ENCODE results near the gene RCBTB1.

Gene RCBTB1

GRCh38 chr13:49554387-49554786 is 31.0 kb downstream of the RCBTB1 start:
- H3K9me3 ChIP-seq (ENCODE audit: control insufficient read depth, insufficient read depth, low read length): no peaks in the 10 kb centered on the region
- H3K9ac ChIP-seq (ENCODE audit: low read depth, low read length): no peak overlapping the region
- peaks cover 61% of the 10 kb centered on the region for H3K36me3 ChIP-seq (ENCODE audit: control insufficient read depth, insufficient read depth, low read length)
- H3K27ac ChIP-seq (ENCODE audit: low read depth, low read length): no peak overlapping the region
- no peak overlapping the region for H3K4me3 ChIP-seq (ENCODE audit: low read depth, low read length)
- H3K27me3 ChIP-seq (ENCODE audit: control insufficient read depth, insufficient read depth, low read length): no peaks in the 10 kb centered on the region
- no peaks in the 10 kb centered on the region for H3K4me1 ChIP-seq (ENCODE audit: control insufficient read depth, insufficient read depth, low read length)

- Histone ChIP-seq H3K4me1 (ENCODE audit: control insufficient read depth, insufficient read depth, low read length) (no peaks in the 10 kb centered on the region), H3K4me3 (ENCODE audit: low read depth, low read length) (no peak overlapping the region), H3K9me3 (ENCODE audit: control insufficient read depth, insufficient read depth, low read length) (no peaks in the 10 kb centered on the region), H3K9ac (ENCODE audit: low read depth, low read length) (no peak overlapping the region), H3K36me3 (ENCODE audit: control insufficient read depth, insufficient read depth, low read length) (peaks cover 62% of the 10 kb centered on the region), H3K27me3 (ENCODE audit: control insufficient read depth, insufficient read depth, low read length) (no peaks in the 10 kb centered on the region), H3K27ac (ENCODE audit: low read depth, low read length) (no peak overlapping the region)
Measured at GRCh38 chr13:49553888-49554287, 31.5 kb downstream of the RCBTB1 start.

- Histone ChIP-seq H3K9ac (ENCODE audit: low read depth, low read length) (no peak overlapping the region), H3K9me3 (ENCODE audit: control insufficient read depth, insufficient read depth, low read length) (no peaks in the 10 kb centered on the region), H3K36me3 (ENCODE audit: control insufficient read depth, insufficient read depth, low read length) (peaks cover 69% of the 10 kb centered on the region), H3K4me3 (ENCODE audit: low read depth, low read length) (no peak overlapping the region), H3K4me1 (ENCODE audit: control insufficient read depth, insufficient read depth, low read length) (no peaks in the 10 kb centered on the region), H3K27ac (ENCODE audit: low read depth, low read length) (no peak overlapping the region), H3K27me3 (ENCODE audit: control insufficient read depth, insufficient read depth, low read length) (no peaks in the 10 kb centered on the region)
Measured at GRCh38 chr13:49550942-49551644, 34.3 kb downstream of the RCBTB1 start.

- Histone ChIP-seq H3K9ac (ENCODE audit: low read depth, low read length) (no peak overlapping the region), H3K27ac (ENCODE audit: low read depth, low read length) (no peak overlapping the region), H3K36me3 (ENCODE audit: control insufficient read depth, insufficient read depth, low read length) (peaks cover 79% of the 10 kb centered on the region), H3K4me1 (ENCODE audit: control insufficient read depth, insufficient read depth, low read length) (no peaks in the 10 kb centered on the region), H3K9me3 (ENCODE audit: control insufficient read depth, insufficient read depth, low read length) (no peaks in the 10 kb centered on the region), H3K4me3 (ENCODE audit: low read depth, low read length) (no peak overlapping the region), H3K27me3 (ENCODE audit: control insufficient read depth, insufficient read depth, low read length) (no peaks in the 10 kb centered on the region)
Measured at GRCh38 chr13:49549289-49549688, 36.1 kb downstream of the RCBTB1 start.

DNA sequence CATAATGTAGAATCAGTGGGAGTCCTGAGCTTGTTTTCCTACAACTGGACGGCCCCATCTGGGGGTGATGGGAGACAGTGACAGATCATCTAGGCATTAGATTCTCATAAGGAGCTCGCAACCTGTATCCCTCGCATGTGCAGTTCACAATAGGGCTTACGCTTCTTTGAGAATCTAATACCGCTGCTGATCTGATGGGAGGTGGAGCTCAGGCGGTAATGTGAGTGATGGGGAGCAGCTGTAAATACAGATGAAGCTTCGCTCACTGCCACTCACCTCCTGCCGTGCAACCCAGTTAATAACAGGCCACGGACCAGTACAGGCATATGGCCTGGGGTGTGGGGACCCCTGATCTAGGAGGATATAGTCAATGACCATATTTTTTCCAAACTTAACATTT is 38.8 kb downstream of the RCBTB1 start:
- Histone ChIP-seq H3K9ac (ENCODE audit: low read depth, low read length) (no peak overlapping the region), H3K9me3 (ENCODE audit: control insufficient read depth, insufficient read depth, low read length) (no peaks in the 10 kb centered on the region), H3K4me1 (ENCODE audit: control insufficient read depth, insufficient read depth, low read length) (no peaks in the 10 kb centered on the region), H3K4me3 (ENCODE audit: low read depth, low read length) (no peak overlapping the region), H3K36me3 (ENCODE audit: control insufficient read depth, insufficient read depth, low read length) (peaks cover 80% of the 10 kb centered on the region), H3K27me3 (ENCODE audit: control insufficient read depth, insufficient read depth, low read length) (no peaks in the 10 kb centered on the region), H3K27ac (ENCODE audit: low read depth, low read length) (no peak overlapping the region)

GRCh38 chr13:49545661-49546060 is 39.7 kb downstream of the RCBTB1 start:
- H3K9ac ChIP-seq (ENCODE audit: low read depth, low read length): no peak overlapping the region
- H3K27ac ChIP-seq (ENCODE audit: low read depth, low read length): no peak overlapping the region
- no peak overlapping the region for H3K4me3 ChIP-seq (ENCODE audit: low read depth, low read length)
- H3K9me3 ChIP-seq (ENCODE audit: control insufficient read depth, insufficient read depth, low read length): no peaks in the 10 kb centered on the region
- peaks cover 84% of the 10 kb centered on the region for H3K36me3 ChIP-seq (ENCODE audit: control insufficient read depth, insufficient read depth, low read length)
- H3K4me1 ChIP-seq (ENCODE audit: control insufficient read depth, insufficient read depth, low read length): peaks cover 3% of the 10 kb centered on the region; the same call in 1 of the 2 replicates
- H3K27me3 ChIP-seq (ENCODE audit: control insufficient read depth, insufficient read depth, low read length): no peaks in the 10 kb centered on the region

DNA sequence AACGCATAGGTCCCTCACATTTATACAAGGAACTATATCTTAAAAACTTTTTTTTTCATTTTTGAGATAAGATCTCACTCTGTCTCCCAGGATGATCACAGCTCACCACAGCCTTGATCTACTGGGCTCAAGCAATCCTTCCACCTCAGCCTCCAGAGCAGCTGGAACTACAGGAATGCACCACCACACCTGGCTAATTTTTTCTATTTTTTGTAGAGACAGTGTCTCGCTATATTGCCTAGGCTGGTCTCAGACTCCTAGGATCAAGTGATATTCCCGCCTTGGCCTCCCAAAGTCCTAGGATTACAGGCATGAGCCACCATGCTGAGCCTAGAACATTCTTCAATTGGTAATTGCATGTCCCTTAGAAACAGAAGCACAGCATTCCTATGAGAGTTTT is 41.7 kb downstream of the RCBTB1 start:
- H3K9me3 ChIP-seq (ENCODE audit: control insufficient read depth, insufficient read depth, low read length): no peaks in the 10 kb centered on the region
- H3K27ac ChIP-seq (ENCODE audit: low read depth, low read length): no peak overlapping the region
- H3K4me3 ChIP-seq (ENCODE audit: low read depth, low read length): no peak overlapping the region
- no peaks in the 10 kb centered on the region for H3K27me3 ChIP-seq (ENCODE audit: control insufficient read depth, insufficient read depth, low read length)
- peaks cover 6% of the 10 kb centered on the region; the same call in 1 of the 2 replicates for H3K4me1 ChIP-seq (ENCODE audit: control insufficient read depth, insufficient read depth, low read length)
- peaks cover 81% of the 10 kb centered on the region for H3K36me3 ChIP-seq (ENCODE audit: control insufficient read depth, insufficient read depth, low read length)
- H3K9ac ChIP-seq (ENCODE audit: low read depth, low read length): no peak overlapping the region

DNA sequence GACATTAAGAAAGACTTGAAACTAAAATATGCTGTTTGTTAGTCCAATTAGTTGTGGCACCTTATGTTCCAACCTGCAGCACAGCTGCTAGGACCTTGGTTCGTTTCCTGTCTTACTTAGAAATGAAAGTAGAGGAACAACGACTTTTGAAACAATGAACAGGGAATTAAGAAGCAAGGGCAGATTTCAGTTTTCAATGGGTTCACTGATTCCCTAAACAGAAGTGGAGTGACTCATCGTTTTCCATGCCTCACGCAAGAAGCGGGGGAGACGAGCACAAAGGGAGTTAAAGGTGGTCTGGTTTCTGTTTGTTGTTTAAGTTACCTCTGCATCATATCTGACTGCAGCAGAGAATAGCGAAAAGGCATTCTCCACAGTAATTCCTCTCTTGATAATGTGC is 44.8 kb downstream of the RCBTB1 start:
- Histone ChIP-seq H3K9ac (ENCODE audit: low read depth, low read length) (peak overlapping the region; percentile 10; the same call in 1 of the 2 replicates), H3K27ac (ENCODE audit: low read depth, low read length) (peak overlapping the region; percentile 42), H3K27me3 (ENCODE audit: control insufficient read depth, insufficient read depth, low read length) (no peaks in the 10 kb centered on the region), H3K9me3 (ENCODE audit: control insufficient read depth, insufficient read depth, low read length) (no peaks in the 10 kb centered on the region), H3K36me3 (ENCODE audit: control insufficient read depth, insufficient read depth, low read length) (peaks cover 63% of the 10 kb centered on the region), H3K4me1 (ENCODE audit: control insufficient read depth, insufficient read depth, low read length) (peaks cover 6% of the 10 kb centered on the region; the same call in 1 of the 2 replicates), H3K4me3 (ENCODE audit: low read depth, low read length) (no peak overlapping the region)

- no peaks in the 10 kb centered on the region for H3K27me3 ChIP-seq (ENCODE audit: control insufficient read depth, insufficient read depth, low read length)
- no peak overlapping the region for H3K27ac ChIP-seq (ENCODE audit: low read depth, low read length)
- H3K4me1 ChIP-seq (ENCODE audit: control insufficient read depth, insufficient read depth, low read length): peaks cover 6% of the 10 kb centered on the region; the same call in 1 of the 2 replicates
- no peak overlapping the region for H3K9ac ChIP-seq (ENCODE audit: low read depth, low read length)
- no peak overlapping the region for H3K4me3 ChIP-seq (ENCODE audit: low read depth, low read length)
- H3K36me3 ChIP-seq (ENCODE audit: control insufficient read depth, insufficient read depth, low read length): peaks cover 55% of the 10 kb centered on the region
- no peaks in the 10 kb centered on the region for H3K9me3 ChIP-seq (ENCODE audit: control insufficient read depth, insufficient read depth, low read length)
Measured at GRCh38 chr13:49539746-49540145, 45.6 kb downstream of the RCBTB1 start.

DNA sequence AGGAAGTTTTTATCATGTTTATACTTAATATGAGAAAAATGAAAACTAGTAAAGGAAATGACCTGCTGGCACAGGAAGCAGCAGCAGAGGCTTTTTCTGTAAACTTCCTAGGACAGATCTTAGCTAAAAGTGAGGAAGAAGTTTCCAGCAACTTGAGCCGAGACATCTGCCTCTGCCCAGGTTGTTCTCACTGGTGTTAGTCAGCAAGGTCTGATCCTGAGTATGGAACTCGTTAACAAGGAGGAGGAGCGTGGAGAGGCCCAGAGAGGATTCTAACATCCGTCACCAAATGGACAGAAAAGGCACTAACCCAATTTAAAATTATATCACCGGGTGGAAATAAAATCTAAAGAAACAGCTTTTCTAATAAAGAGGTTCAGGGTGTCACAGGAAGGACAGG is 46.0 kb downstream of the RCBTB1 start:
- H3K36me3 ChIP-seq (ENCODE audit: control insufficient read depth, insufficient read depth, low read length): peaks cover 53% of the 10 kb centered on the region
- H3K4me1 ChIP-seq (ENCODE audit: control insufficient read depth, insufficient read depth, low read length): peaks cover 6% of the 10 kb centered on the region; the same call in 1 of the 2 replicates
- H3K27me3 ChIP-seq (ENCODE audit: control insufficient read depth, insufficient read depth, low read length): no peaks in the 10 kb centered on the region
- no peaks in the 10 kb centered on the region for H3K9me3 ChIP-seq (ENCODE audit: control insufficient read depth, insufficient read depth, low read length)
- H3K27ac ChIP-seq (ENCODE audit: low read depth, low read length): no peak overlapping the region
- H3K9ac ChIP-seq (ENCODE audit: low read depth, low read length): no peak overlapping the region
- H3K4me3 ChIP-seq (ENCODE audit: low read depth, low read length): no peak overlapping the region

DNA sequence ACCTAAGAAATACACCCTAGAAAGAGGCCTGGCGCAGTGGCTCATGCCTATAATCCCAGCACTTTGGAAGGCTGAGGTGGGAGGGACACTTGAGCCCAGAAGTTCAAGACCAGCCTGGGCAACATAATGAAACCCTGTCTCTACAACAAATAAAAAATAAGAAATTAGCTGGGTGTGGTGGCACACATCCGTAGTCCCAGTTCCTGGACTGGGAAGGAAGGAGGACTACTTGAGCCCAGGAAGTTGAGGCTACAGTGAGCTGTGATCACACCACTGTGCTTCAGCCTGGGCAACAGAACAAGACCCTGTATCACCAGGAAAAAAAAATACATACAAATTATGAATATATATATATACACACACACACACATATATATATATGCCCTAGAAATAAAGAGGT is 47.0 kb downstream of the RCBTB1 start:
- Histone ChIP-seq H3K27me3 (ENCODE audit: control insufficient read depth, insufficient read depth, low read length) (no peaks in the 10 kb centered on the region), H3K4me1 (ENCODE audit: control insufficient read depth, insufficient read depth, low read length) (peaks cover 6% of the 10 kb centered on the region; the same call in 1 of the 2 replicates), H3K27ac (ENCODE audit: low read depth, low read length) (no peak overlapping the region), H3K9ac (ENCODE audit: low read depth, low read length) (no peak overlapping the region), H3K36me3 (ENCODE audit: control insufficient read depth, insufficient read depth, low read length) (peaks cover 53% of the 10 kb centered on the region), H3K4me3 (ENCODE audit: low read depth, low read length) (no peak overlapping the region), H3K9me3 (ENCODE audit: control insufficient read depth, insufficient read depth, low read length) (no peaks in the 10 kb centered on the region)

Data from HUES48 (cell line).